Measurements from ENCODE around the gene YAE1.

The YAE1 gene

DNA sequence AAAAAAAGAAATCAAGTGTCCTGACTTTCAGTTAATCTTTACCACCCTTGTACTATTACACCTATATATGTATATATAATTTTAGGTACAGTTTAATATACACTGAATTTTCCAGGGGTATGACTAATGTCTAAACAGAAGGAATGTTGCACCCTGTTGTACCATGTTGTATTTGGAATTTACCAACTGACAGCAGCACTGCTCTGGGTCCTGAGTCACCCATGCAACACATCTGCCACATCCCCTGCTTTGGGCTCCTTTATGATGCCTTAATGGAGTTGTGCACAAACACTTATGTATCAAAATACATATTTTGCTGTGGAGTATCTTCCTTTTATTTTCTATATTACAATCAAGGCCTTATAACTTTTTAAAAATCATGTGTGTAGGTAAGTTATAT lies 21.2 kb downstream of the YAE1 start:
- Histone ChIP-seq H3K4me2 (ENCODE audit: low read depth, low read length, poor library complexity, severe bottlenecking) (no peak overlapping the region), H3F3A (ENCODE audit: insufficient read depth) (no peaks in the 10 kb centered on the region), H3K36me3 (ENCODE audit: low read length) (no peaks in the 10 kb centered on the region), H3K9me2 (replicated peaks; ENCODE audit: insufficient read depth, low read length) (no peaks in the 10 kb centered on the region), H3K79me2 (ENCODE audit: insufficient read depth, low read length) (no peaks in the 10 kb centered on the region), H3K9me3 (ENCODE audit: insufficient read depth, low read length) (no peaks in the 10 kb centered on the region), H4K20me1 (ENCODE audit: low read depth, low read length) (no peaks in the 10 kb centered on the region), H3K4me3 (ENCODE audit: insufficient read depth, low read length, poor library complexity, severe bottlenecking) (no peak overlapping the region), H3K9ac (ENCODE audit: low read length) (no peak overlapping the region), H3K27me3 (ENCODE audit: low read length) (no peaks in the 10 kb centered on the region), H2AFZ (ENCODE audit: low read depth, low read length, severe bottlenecking) (no peak overlapping the region), H3K27ac (ENCODE audit: low read depth, low read length) (no peak overlapping the region)
- no peak for TF ChIP-seq CTCF (IDR thresholded peaks at IDR 0.05; ENCODE audit: insufficient read depth, low read length, poor library complexity, severe bottlenecking)
- TF ChIP-seq EZH2phosphoT487 (conservative IDR thresholded peaks at IDR 0.05; ENCODE audit: low read length), result no peak

GRCh38 chr7:39588416-39588815 lies 22.2 kb downstream of the YAE1 start:
- no peaks in the 10 kb centered on the region for H3K9me2 ChIP-seq (replicated peaks; ENCODE audit: insufficient read depth, low read length)
- no peak overlapping the region for H3K27ac ChIP-seq (ENCODE audit: low read depth, low read length)
- no peaks in the 10 kb centered on the region for H3K79me2 ChIP-seq (ENCODE audit: insufficient read depth, low read length)
- H3K9ac ChIP-seq (ENCODE audit: low read length), result no peak overlapping the region
- no peak overlapping the region for H3K4me2 ChIP-seq (ENCODE audit: low read depth, low read length, poor library complexity, severe bottlenecking)
- no peak for TF ChIP-seq CTCF (IDR thresholded peaks at IDR 0.05; ENCODE audit: insufficient read depth, low read length, poor library complexity, severe bottlenecking)
- TF ChIP-seq EZH2phosphoT487 (conservative IDR thresholded peaks at IDR 0.05; ENCODE audit: low read length), result no peak
- no peaks in the 10 kb centered on the region for H3K36me3 ChIP-seq (ENCODE audit: low read length)
- H3K27me3 ChIP-seq (ENCODE audit: low read length), result no peaks in the 10 kb centered on the region
- H2AFZ ChIP-seq (ENCODE audit: low read depth, low read length, severe bottlenecking), result no peak overlapping the region
- H3F3A ChIP-seq (ENCODE audit: insufficient read depth), result no peaks in the 10 kb centered on the region
- H3K9me3 ChIP-seq (ENCODE audit: insufficient read depth, low read length), result no peaks in the 10 kb centered on the region
- no peak overlapping the region for H3K4me3 ChIP-seq (ENCODE audit: insufficient read depth, low read length, poor library complexity, severe bottlenecking)
- no peaks in the 10 kb centered on the region for H4K20me1 ChIP-seq (ENCODE audit: low read depth, low read length)

DNA sequence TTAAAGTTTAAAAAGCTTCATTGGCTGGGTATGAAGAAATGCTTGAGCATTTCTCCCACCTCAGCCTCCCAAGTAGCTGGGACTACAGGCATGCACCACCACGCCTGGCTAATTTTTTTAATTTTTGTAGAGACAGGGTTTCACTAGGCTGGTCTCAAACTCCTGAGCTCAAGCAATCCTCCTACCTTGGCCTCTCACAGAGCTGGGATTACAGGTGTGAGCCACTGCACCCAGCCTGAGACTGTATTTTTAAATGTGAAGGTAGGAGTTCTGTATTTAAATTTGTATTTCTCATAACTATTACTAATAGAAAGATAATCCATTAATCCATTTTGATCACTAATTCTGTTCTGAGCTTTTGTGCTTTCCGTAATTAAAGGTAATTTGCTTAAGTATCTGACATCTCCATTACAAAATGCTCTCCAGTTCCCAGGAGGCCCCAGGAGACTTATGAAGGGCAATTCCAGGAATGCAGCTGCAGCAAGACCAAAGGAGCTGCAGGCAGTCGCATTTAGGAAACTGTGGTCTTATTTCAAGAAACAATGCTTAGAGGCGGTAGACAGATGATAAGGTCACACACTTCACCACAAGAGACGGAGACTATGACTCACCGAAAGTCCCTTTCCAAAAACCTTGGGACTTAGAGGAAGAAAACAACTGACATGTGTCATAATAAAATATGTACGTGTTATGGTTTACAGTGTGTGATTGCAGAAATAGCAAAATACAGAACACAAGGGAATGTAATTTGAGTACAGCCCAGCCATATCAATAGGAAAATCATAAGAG lies 23.3 kb downstream of the YAE1 start:
- Histone ChIP-seq H3K4me3 (ENCODE audit: insufficient read depth, low read length, poor library complexity, severe bottlenecking) (no peak overlapping the region), H3K9ac (ENCODE audit: low read length) (no peak overlapping the region), H3K27ac (ENCODE audit: low read depth, low read length) (no peak overlapping the region), H3K9me3 (ENCODE audit: insufficient read depth, low read length) (no peaks in the 10 kb centered on the region), H3K9me2 (replicated peaks; ENCODE audit: insufficient read depth, low read length) (no peaks in the 10 kb centered on the region), H4K20me1 (ENCODE audit: low read depth, low read length) (no peaks in the 10 kb centered on the region), H2AFZ (ENCODE audit: low read depth, low read length, severe bottlenecking) (no peak overlapping the region), H3K36me3 (ENCODE audit: low read length) (no peaks in the 10 kb centered on the region), H3F3A (ENCODE audit: insufficient read depth) (no peaks in the 10 kb centered on the region), H3K27me3 (ENCODE audit: low read length) (no peaks in the 10 kb centered on the region), H3K79me2 (ENCODE audit: insufficient read depth, low read length) (no peaks in the 10 kb centered on the region), H3K4me2 (ENCODE audit: low read depth, low read length, poor library complexity, severe bottlenecking) (no peak overlapping the region)
- TF ChIP-seq EZH2phosphoT487 (conservative IDR thresholded peaks at IDR 0.05; ENCODE audit: low read length), result no peak
- TF ChIP-seq CTCF (IDR thresholded peaks at IDR 0.05; ENCODE audit: insufficient read depth, low read length, poor library complexity, severe bottlenecking), result no peak

All from SU-DHL-6 (cell line).